ENCODE data around the gene TSKU. TPM values are rescaled to one million over a fixed set of nuclear protein-coding genes. Genes with fewer than 3 reads are reported as not detected.
"Not testable (repeated sequence)": the region's sequence is repeated elsewhere in the genome, so short reads cannot be mapped to it uniquely, and the experiment has no call there.

TSKU gene, protein sequence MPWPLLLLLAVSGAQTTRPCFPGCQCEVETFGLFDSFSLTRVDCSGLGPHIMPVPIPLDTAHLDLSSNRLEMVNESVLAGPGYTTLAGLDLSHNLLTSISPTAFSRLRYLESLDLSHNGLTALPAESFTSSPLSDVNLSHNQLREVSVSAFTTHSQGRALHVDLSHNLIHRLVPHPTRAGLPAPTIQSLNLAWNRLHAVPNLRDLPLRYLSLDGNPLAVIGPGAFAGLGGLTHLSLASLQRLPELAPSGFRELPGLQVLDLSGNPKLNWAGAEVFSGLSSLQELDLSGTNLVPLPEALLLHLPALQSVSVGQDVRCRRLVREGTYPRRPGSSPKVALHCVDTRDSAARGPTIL
- polyA plus RNA-seq = not detected

DNA sequence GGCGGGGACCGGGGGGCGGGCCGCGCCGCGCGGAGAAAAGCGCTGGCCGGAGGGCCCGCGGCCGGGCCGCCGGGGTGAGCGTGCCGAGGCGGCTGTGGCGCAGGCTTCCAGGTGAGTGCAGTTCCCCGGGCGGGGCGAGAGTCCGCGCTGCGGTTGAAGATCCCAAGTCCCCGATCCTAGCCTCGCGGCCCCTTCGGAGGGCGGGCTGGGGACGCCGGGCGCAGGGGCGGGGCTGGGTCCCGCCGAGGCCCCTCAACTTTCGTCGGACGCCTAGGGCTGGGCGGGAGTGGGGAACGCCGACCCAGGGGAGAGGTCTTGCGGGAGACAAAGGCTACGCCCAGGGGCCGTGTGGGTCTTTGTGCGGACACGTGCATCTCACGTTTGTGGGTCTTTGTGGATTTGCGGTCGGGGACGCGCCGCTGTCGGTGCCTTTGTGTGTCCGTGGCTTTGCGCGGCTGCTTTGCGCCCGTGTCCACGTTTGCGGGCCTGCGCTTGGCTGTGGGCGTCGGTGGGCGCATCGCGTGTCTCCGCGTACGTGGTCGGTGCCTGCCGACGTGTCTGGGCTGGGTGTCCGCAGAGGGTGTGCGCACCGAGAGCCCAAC lies at the start of gene TSKU:
Gene TSKU (plus strand): TSS at position 63 of the 602 bp plus-strand sequence. CDS start 12,261 bp downstream, outside the sequence.
- H3K4me1 Mint-ChIP-seq = peaks cover 3 to 5% (median 4%) of the 10 kb centered on the region in 3 donors
- H3K27me3 Mint-ChIP-seq = peaks cover 42% of the 10 kb centered on the region
- peak within 1 kb of the TSS in 3 of 4 donors; percentile 55 to 86 (median 70) for H3K4me3 Mint-ChIP-seq
- no peaks in the 10 kb centered on the region for H3K36me3 Mint-ChIP-seq
- H3K9me3 Mint-ChIP-seq = peaks cover 0 to 4% (median 4%) of the 10 kb centered on the region in 3 donors
- no peak within 1 kb of the TSS for H3K27ac Mint-ChIP-seq

DNA sequence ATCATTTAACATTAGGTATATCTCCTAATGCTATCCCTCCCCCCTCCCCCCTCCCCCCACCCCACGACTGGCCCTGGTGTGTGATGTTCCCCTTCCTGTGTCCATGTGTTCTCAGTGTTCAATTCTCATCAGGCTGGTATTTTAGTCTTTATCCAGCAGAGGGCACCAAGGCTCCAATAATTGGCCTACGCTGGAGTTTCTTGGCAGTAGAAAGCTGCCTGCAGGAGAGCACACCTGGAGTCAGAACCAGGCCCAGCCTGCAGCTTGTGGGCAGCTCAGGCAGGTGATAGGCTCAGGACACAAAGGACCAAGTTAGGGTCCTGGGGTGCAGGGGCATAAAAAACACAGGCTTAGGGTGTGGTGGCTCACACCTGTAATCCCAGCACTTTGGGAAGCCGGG lies 49.2 kb upstream of the TSKU start:
- H3K9me3 Mint-ChIP-seq, H3K36me3 Mint-ChIP-seq, H3K4me3 Mint-ChIP-seq, H3K27ac Mint-ChIP-seq, H3K4me1 Mint-ChIP-seq: not testable (repeated sequence)
- peaks cover 12% of the 10 kb centered on the region for H3K27me3 Mint-ChIP-seq

DNA sequence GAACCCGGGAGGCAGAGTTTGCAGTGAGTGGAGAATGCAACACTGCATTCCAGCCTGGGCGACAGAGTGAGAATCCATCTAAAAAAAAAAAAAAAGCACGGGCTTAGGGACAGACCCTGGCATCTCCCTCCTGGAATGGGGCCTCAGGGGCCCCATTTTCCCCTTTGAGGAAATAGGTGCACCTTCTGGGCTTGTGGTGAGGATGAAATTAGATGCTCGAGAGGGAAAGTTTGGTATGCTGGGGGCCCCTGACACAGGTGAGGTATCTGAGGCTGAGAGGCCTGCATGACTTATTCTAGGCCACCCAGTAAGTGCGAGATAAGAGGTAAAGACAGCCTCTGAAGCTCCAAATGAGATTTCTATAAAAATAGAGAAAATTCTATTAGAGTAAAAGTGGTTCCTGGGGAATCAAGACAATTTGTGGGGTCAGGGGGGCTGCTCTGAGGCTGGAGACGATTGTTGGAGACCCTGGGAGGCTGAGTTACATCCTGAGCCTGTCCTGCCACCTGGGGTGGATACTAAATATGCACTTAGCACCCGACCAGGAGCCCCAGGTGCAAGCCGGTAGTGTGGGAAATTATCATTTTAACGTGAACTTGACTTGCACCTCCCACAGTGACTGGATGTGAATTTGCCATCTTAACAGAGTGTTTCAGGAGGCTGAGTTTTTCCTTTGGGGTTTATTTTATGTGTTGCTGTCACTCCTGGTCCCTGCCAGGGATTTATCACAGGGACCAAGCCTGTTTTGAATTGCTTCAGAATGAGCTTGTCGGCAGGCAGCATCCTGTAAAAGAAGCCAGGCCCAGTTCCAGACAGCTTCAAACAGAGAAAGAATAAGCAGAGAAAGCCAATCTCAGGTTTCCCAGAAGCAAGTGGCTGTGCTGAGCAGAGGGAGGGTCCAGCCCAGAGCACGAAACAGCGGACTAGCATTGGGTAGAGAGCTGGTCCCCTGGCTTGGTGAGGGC lies 48.4 kb upstream of the TSKU start:
- no peaks in the 10 kb centered on the region for H3K9me3 Mint-ChIP-seq
- H3K4me1 Mint-ChIP-seq = peaks cover 0 to 3% (median 0%) of the 10 kb centered on the region in 3 donors
- H3K36me3 Mint-ChIP-seq = no peaks in the 10 kb centered on the region
- H3K4me3 Mint-ChIP-seq = no peak overlapping the region
- H3K27me3 Mint-ChIP-seq = peaks cover 17% of the 10 kb centered on the region
- H3K27ac Mint-ChIP-seq = no peak overlapping the region

DNA sequence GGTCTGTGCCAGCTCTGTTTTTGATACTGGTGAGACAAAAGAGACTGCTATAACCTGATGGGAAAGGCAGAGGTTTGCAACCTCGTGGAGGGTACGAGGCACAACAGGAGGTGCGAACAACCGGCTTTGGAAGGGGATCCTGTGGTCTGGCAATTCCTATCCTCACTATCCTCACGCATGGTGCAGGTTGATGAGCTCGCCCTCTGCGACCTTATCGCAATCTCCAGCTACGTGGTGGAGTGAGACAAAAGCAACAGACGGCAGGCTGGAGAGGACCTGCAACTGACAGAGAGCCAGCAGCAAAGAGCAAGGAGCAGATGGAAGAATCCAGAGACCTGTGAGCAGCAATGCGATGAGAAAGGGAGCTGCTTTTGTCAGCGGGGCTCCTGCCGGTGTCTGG lies 47.3 kb upstream of the TSKU start:
- H3K4me3 Mint-ChIP-seq = peak overlapping the region in 1 of 4 donors; percentile 29

DNA sequence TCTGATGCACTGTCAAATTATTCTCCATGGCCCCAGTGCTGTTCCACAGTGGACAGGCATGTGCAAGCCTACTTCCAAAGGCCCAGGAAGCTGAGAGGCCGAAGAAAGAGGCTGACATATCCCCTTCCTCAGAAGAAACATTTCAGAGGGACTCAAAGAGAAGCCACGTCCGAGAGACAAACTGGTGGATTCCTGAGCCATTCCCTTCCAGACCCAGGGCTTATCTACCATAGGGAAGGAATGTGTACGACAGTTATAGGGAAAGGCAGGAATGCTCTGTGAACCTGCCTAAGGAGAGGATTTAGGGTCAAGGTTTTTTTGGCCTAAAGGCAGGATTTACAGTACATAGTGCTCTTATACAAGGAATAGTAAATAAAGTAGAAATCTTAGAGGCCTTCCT lies 46.9 kb upstream of the TSKU start:
- peaks cover 16% of the 10 kb centered on the region for H3K27me3 Mint-ChIP-seq
- no peak overlapping the region for H3K27ac Mint-ChIP-seq
- peaks cover 0 to 3% (median 0%) of the 10 kb centered on the region in 3 donors for H3K4me1 Mint-ChIP-seq
- H3K36me3 Mint-ChIP-seq = no peaks in the 10 kb centered on the region
- H3K9me3 Mint-ChIP-seq = no peaks in the 10 kb centered on the region
- no peak overlapping the region for H3K4me3 Mint-ChIP-seq

More for the DNA sequence above, 47.3 kb upstream of the TSKU start:
- Mint-ChIP-seq H3K4me1 (peaks cover 0 to 3% (median 0%) of the 10 kb centered on the region in 3 donors), H3K27me3 (peaks cover 16% of the 10 kb centered on the region), H3K27ac (no peak overlapping the region), H3K9me3 (no peaks in the 10 kb centered on the region), H3K36me3 (no peaks in the 10 kb centered on the region)

DNA sequence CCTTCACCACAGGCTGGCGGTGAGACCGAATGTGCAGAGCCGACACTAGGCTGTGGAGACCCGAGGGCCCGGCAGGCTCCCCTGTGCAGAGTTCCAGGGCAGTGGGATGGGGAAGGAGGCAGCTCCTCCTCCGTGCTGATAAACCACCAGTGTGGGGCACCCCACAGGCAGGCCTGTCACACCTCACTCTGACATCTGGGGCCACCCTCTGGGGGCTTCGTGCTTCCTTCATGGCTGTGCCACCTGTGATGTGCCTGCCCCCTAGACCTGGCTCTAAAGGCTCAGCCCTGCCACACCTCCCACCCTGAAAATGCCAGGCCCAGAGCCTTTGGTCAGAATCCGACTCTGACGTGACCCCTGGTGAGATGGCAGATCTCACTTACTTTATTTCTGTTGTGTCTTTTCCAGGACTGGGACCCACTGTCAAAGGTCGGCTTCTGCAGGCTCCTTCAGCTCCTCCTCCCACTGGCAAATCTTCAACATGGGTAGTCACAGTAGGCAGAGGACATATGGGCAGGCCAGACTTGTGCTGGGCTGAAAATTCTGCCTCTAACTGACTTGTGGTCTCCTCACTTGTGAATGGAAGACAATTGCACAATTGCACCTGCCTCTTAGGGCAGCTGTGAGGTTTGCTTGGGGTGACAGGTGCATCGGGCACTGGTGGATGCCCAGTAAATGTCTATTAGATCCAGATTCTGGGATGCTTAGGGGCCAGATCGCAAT lies 46.2 kb upstream of the TSKU start:
- no peaks in the 10 kb centered on the region for H3K36me3 Mint-ChIP-seq
- no peak overlapping the region for H3K27ac Mint-ChIP-seq

DNA sequence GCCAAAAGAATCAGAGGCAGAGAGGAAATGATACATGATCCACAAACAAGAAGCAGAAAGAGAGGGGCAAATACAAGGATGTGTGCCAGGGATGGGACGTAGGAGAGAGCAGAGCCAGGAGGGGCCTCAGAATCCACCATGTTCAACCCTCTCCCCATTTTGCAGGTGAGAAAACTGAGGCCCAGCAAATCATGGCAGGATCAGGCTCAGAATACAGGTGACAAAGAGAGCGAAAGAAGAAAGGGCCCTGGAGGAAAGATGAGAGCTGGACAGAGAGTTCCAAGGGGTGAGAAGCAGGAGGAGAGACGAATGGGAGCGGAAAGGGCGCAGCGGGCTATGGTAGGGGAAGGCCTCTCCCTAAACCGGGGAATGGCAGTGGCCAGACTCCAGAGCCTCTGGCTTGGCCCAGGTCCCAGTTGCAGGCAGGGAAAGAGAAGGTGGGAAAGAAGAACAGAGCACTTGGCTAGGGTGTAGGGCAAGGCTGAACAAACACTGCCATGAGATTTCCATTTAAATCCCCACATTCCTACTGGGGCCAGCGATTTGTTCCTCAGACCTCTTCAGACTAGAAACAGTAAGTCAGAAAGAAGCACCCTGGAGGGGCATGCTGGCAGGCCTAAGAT lies 44.4 kb upstream of the TSKU start:
- Mint-ChIP-seq H3K4me1 (peaks cover 0 to 3% (median 0%) of the 10 kb centered on the region in 3 donors), H3K27ac (no peak overlapping the region)

More for the DNA sequence above, 46.2 kb upstream of the TSKU start:
- Mint-ChIP-seq H3K27me3 (peaks cover 16% of the 10 kb centered on the region), H3K9me3 (no peaks in the 10 kb centered on the region), H3K4me3 (no peak overlapping the region), H3K4me1 (peaks cover 0 to 3% (median 0%) of the 10 kb centered on the region in 3 donors)

DNA sequence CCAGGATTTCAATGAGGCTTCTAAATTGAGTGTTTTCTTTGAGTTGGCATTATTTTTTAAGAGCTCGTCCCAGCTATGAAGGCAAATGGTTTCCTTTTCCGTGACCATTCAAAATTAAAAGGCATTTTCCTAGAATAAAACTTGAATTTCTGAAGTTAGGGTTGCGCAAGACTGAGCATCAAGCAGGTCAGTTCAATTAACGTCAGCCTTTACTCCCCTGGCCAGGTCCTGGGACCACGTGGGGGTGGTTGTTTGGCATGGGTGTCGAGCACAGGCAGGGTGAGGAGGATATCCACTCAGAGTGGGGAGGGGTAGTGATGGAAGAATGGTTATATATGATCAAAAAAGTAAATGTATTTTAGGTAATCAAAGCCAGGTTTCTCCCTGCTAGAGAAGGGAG lies 43.4 kb upstream of the TSKU start:
- peaks cover 16% of the 10 kb centered on the region for H3K27me3 Mint-ChIP-seq
- H3K4me1 Mint-ChIP-seq = peaks cover 0 to 3% (median 0%) of the 10 kb centered on the region in 3 donors
- H3K27ac Mint-ChIP-seq = peak overlapping the region in 1 of 3 donors; percentile 67
- H3K36me3 Mint-ChIP-seq = no peaks in the 10 kb centered on the region
- H3K4me3 Mint-ChIP-seq = no peak overlapping the region
- no peaks in the 10 kb centered on the region for H3K9me3 Mint-ChIP-seq

More for the DNA sequence above, 44.4 kb upstream of the TSKU start:
- Mint-ChIP-seq H3K27me3 (peaks cover 16% of the 10 kb centered on the region), H3K9me3 (no peaks in the 10 kb centered on the region), H3K4me3 (no peak overlapping the region), H3K36me3 (no peaks in the 10 kb centered on the region)

DNA sequence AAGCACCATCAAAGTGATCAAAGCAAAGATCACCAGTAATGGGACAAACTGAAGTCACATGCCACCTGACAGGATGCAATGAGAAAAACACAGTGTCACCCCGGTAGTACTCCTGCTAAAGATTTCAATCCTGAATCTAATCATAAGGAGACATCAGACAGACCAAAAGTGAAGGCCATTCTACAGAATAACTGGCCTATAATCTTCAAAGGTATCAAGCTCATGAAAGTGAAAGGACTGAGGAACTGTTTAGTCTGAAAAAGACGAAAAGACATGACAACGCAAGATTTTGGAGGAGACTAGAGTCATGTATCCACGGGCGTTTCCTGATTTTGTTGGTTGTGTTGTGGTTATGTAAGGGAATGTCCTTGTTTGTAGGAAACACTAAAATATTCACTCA lies 42.4 kb upstream of the TSKU start:
- H3K4me3 Mint-ChIP-seq = no peak overlapping the region
- peaks cover 16% of the 10 kb centered on the region for H3K27me3 Mint-ChIP-seq
- no peaks in the 10 kb centered on the region for H3K36me3 Mint-ChIP-seq
- no peak overlapping the region for H3K27ac Mint-ChIP-seq
- H3K4me1 Mint-ChIP-seq = peaks cover 0 to 3% (median 0%) of the 10 kb centered on the region in 3 donors
- H3K9me3 Mint-ChIP-seq = no peaks in the 10 kb centered on the region

DNA sequence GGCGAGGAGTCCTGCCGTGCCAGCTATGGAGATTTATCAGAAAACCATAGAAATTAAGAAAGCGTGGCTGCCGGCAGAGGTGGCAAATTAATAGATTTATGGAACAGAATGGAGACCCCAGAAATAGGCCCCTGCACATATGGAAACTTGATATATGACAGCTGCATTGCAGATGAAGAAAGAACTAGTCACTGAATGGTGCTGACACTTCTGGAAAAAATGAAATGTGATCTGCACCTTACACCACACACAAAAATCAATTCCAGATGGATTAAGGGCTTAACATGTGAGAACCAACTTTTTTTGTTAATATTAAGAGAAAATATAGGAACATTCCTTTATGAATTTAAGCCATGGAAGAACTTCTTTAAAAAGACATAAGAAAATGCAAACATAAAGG lies 40.3 kb upstream of the TSKU start:
- H3K4me1 Mint-ChIP-seq = peaks cover 0 to 3% (median 0%) of the 10 kb centered on the region in 3 donors
- H3K27me3 Mint-ChIP-seq = peaks cover 13% of the 10 kb centered on the region
- no peaks in the 10 kb centered on the region for H3K9me3 Mint-ChIP-seq
- no peak overlapping the region for H3K27ac Mint-ChIP-seq
- no peaks in the 10 kb centered on the region for H3K36me3 Mint-ChIP-seq
- H3K4me3 Mint-ChIP-seq = no peak overlapping the region

DNA sequence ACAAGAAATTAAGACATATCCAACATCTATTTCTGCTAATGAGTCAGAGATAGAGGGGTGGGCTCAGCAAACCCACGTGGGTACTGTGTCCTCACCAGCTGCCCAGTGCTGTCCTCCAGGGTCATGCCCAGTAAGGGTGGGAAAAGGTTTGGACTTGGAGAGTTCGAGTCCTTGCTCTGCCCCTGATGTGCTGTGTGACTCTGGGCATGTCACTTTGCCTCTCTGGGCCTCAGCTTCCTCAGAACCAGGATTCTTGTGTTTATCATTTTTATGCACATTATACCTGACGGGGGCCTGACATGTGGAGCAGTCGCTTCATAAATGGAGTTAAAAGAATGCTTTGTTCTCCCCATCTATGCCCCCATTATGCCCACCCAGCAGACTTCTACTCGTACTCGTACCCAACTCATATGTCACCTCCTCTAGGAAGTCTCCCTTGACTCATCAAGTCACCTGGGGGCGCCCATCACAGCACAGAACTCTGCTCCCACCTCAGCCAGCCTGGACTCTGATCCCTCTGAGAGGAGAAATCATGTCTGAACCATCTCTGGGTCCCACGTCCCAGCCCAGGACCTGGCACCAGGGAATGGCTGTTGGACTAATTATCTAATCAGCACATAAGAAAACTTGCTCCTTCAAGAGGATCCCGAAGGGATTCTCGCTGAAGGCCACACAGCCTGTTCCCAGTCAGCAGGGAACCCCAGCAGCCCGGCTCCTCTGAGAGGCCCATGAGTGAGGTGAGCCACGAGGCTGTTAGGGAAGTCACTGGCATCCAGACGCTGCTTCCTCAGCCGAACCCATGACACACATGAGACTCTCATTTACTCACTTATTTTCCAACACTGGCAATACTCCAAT lies 38.7 kb upstream of the TSKU start:
- H3K4me3 Mint-ChIP-seq = no peak overlapping the region
- peaks cover 5% of the 10 kb centered on the region for H3K27me3 Mint-ChIP-seq
- H3K4me1 Mint-ChIP-seq = no peaks in the 10 kb centered on the region
- H3K36me3 Mint-ChIP-seq = no peaks in the 10 kb centered on the region
- no peak overlapping the region for H3K27ac Mint-ChIP-seq
- no peaks in the 10 kb centered on the region for H3K9me3 Mint-ChIP-seq

DNA sequence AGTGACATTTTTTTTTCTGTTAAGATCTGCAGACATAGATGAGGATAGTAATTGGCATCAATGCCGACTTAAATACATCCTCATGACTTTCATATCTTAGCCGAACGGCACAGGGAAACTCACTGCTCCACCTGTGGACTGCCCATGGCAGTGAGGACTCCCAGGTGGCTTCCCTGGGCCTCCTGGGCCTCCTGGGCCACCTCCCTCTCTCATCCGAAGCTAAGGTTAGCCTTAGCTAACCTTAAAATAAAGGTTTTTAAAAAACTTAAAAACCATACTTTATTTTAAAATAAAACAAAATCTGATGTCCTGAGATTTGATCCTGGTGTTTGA lies 38.1 kb upstream of the TSKU start:
- Mint-ChIP-seq H3K27me3 (peaks cover under 1% of the 10 kb centered on the region), H3K27ac (no peak overlapping the region), H3K9me3 (no peaks in the 10 kb centered on the region), H3K36me3 (no peaks in the 10 kb centered on the region), H3K4me3 (no peak overlapping the region), H3K4me1 (no peaks in the 10 kb centered on the region)

DNA sequence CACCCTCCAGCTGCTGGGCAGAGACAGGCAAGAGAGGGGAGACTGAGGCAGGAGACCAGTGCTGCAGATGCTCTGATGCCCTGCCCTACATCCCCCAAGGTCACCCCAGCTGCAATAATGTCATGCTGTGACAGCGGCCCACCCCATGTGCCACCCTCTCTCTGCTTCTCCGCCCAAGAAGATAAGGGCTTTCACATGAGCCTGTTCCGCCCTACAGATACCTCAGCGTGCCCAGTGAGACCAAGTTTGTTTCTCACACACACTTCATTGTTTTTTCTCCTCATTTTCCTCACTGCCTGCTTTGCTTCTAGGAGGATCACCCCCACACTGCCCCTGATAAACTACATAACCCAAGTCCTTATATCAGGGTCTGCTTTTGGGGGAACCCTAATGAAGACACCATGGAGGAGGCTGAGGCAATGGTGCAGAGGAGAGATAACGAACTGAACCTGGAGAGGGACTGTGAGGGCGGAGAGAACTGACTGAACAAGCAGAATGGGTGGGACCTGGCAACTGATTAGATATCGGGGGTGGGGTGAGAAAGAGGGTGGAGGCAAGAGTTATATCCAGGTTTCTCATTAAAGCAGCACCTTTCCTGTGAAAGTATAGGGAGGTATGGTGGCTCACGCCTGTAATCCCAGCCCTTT lies 37.5 kb upstream of the TSKU start:
- Mint-ChIP-seq H3K27me3 (no peaks in the 10 kb centered on the region), H3K27ac (no peak overlapping the region), H3K4me1 (no peaks in the 10 kb centered on the region), H3K4me3 (no peak overlapping the region), H3K9me3 (no peaks in the 10 kb centered on the region), H3K36me3 (no peaks in the 10 kb centered on the region)

All from IgD-negative memory B cell (primary cell).